Measurements from ENCODE around the gene CASP1.

DNA sequence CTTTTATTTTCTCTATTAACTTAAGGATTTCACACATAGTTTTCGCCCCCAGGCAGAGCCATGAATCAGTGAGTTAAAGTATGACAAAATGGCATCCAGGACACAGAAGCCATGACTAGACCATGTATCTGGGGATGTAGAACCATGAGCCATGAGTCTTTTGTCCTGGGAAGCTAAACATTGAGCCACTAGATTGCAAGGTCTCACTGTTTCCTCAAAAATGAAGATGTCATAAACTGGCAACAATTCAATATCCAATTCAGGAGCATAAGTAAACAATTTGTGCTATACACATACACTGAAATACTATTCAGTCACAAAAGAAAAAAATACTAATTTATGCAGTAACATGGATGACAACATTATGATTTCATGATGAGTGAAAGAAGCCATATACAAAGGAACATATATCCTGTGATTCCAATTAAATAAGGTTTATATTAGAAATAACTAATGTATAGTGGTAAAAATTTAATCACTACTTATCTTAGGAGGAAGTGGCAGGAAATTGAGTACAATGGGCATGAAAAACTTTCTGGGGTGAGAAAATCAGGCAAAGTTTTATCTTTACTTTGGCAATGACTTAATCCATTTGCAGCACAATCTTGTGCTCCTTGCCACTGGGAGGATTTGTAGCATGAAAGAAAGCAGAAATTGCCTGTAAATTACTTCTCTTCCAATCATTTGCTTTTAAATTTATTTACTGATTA, 38.7 kb upstream of the CASP1 start:
- TF ChIP-seq, protein P1, sequence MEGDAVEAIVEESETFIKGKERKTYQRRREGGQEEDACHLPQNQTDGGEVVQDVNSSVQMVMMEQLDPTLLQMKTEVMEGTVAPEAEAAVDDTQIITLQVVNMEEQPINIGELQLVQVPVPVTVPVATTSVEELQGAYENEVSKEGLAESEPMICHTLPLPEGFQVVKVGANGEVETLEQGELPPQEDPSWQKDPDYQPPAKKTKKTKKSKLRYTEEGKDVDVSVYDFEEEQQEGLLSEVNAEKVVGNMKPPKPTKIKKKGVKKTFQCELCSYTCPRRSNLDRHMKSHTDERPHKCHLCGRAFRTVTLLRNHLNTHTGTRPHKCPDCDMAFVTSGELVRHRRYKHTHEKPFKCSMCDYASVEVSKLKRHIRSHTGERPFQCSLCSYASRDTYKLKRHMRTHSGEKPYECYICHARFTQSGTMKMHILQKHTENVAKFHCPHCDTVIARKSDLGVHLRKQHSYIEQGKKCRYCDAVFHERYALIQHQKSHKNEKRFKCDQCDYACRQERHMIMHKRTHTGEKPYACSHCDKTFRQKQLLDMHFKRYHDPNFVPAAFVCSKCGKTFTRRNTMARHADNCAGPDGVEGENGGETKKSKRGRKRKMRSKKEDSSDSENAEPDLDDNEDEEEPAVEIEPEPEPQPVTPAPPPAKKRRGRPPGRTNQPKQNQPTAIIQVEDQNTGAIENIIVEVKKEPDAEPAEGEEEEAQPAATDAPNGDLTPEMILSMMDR (conservative IDR thresholded peaks at IDR 0.05): no peak
- TF ChIP-seq EZH2 (IDR thresholded peaks at IDR 0.05; ENCODE audit: low read depth): no peak

Measured in PC-9 (cell line).